NT2/D1 (cell line): ENCODE measurements around the gene UTF1.

Experiments used
- DNase-seq: peaks from one replicate; pipeline ENCODE4 v3.0.0-alpha.2; 2011; ENCODE audit warnings: low read depth, low spot score
- H3K27me3 ChIP-seq: 2 replicates; pipeline ENCODE4 v1.6.0; 2011; ENCODE audit warnings: mild to moderate bottlenecking; ENCODE audit not compliant: insufficient read length, insufficient read depth
- H3K36me3 ChIP-seq: 2 replicates; pipeline ENCODE4 v1.6.1; 2011; ENCODE audit warnings: mild to moderate bottlenecking, low read length, mixed read lengths; ENCODE audit not compliant: insufficient read depth, insufficient read length
- H3K4me1 ChIP-seq: 2 replicates; pipeline ENCODE4 v1.5.1; 2011; ENCODE audit not compliant: insufficient read depth, insufficient read length
- H3K4me3 ChIP-seq: 2 replicates; pipeline ENCODE4 v1.5.1; 2011; ENCODE audit warnings: low read depth; ENCODE audit not compliant: insufficient read length
- H3K9ac ChIP-seq: 2 replicates; pipeline ENCODE4 v1.6.0; 2011; ENCODE audit warnings: low read depth; ENCODE audit not compliant: insufficient read length
- H3K9me3 ChIP-seq: 2 replicates; pipeline ENCODE4 v1.5.1; 2011; ENCODE audit warnings: mild to moderate bottlenecking, low read length; ENCODE audit not compliant: insufficient read depth
- SUZ12 ChIP-seq: IDR thresholded peaks from 2 replicates; pipeline ENCODE4 v1.6.1; 2011; ENCODE audit not compliant: insufficient read length, insufficient read depth; ENCODE audit errors: extremely low read depth
- YY1 ChIP-seq: IDR thresholded peaks from 2 replicates; pipeline ENCODE4 v1.6.1; 2011; ENCODE audit not compliant: insufficient read length, insufficient read depth
- ZNF274 ChIP-seq: IDR thresholded peaks from 2 replicates; pipeline ENCODE4 v1.6.1; 2011; ENCODE audit warnings: mild to moderate bottlenecking, low read depth, low read length

UTF1 gene

GRCh38 chr10:133237588-133238465 is 7.8 kb downstream of the UTF1 start, which contains the start of gene VENTX:
Gene VENTX (plus strand): TSS chr10:133237855. CDS start chr10:133237915, 60 bp downstream.
- peak within 1 kb of the TSS; percentile 72 for H3K9ac ChIP-seq
- H3K9me3 ChIP-seq, result no peaks in the 10 kb centered on the region
- peak within 1 kb of the TSS; percentile 54 for H3K4me3 ChIP-seq
- peak; percentile 80 for DNase-seq
- no peaks in the 10 kb centered on the region for H3K36me3 ChIP-seq
- H3K27me3 ChIP-seq, result peaks cover 87% of the 10 kb centered on the region
- H3K4me1 ChIP-seq, result peaks cover 12% of the 10 kb centered on the region
- TF ChIP-seq YY1 (no peak), SUZ12 (no peak), ZNF274 (no peak)

- Histone ChIP-seq H3K27me3 (peaks cover 87% of the 10 kb centered on the region), H3K4me3 (peak overlapping the region; percentile 50), H3K4me1 (peaks cover 9% of the 10 kb centered on the region), H3K36me3 (no peaks in the 10 kb centered on the region), H3K9me3 (no peaks in the 10 kb centered on the region), H3K9ac (peak overlapping the region; percentile 72)
- no peak for DNase-seq
- TF ChIP-seq SUZ12 (no peak), ZNF274 (no peak), YY1 (no peak)
Observed at GRCh38 chr10:133238466-133238804, 8.4 kb downstream of the UTF1 start.

GRCh38 chr10:133239990-133240389 is 10.0 kb downstream of the UTF1 start:
- H3K9ac ChIP-seq, result no peak overlapping the region
- H3K4me3 ChIP-seq, result no peak overlapping the region
- DNase-seq, result no peak
- TF ChIP-seq YY1, result no peak
- TF ChIP-seq ZNF274, result no peak
- no peak for TF ChIP-seq SUZ12
- H3K4me1 ChIP-seq, result peaks cover 8% of the 10 kb centered on the region
- no peaks in the 10 kb centered on the region for H3K9me3 ChIP-seq
- H3K36me3 ChIP-seq, result no peaks in the 10 kb centered on the region
- peaks cover 85% of the 10 kb centered on the region for H3K27me3 ChIP-seq

- no peak overlapping the region for H3K9ac ChIP-seq
- no peak overlapping the region for H3K4me3 ChIP-seq
- TF ChIP-seq YY1 (no peak), SUZ12 (no peak), ZNF274 (no peak)
- no peaks in the 10 kb centered on the region for H3K9me3 ChIP-seq
- peaks cover 11% of the 10 kb centered on the region for H3K4me1 ChIP-seq
- H3K36me3 ChIP-seq, result no peaks in the 10 kb centered on the region
- no peak for DNase-seq
- H3K27me3 ChIP-seq, result peaks cover 72% of the 10 kb centered on the region
Observed at GRCh38 chr10:133241501-133242205, 11.6 kb downstream of the UTF1 start.

GRCh38 chr10:133242611-133243356 is 12.8 kb downstream of the UTF1 start:
- TF ChIP-seq ZNF274 (no peak), SUZ12 (no peak), YY1 (no peak)
- Histone ChIP-seq H3K36me3 (no peaks in the 10 kb centered on the region), H3K27me3 (peaks cover 63% of the 10 kb centered on the region), H3K9me3 (no peaks in the 10 kb centered on the region), H3K4me3 (no peak overlapping the region), H3K4me1 (peaks cover 9% of the 10 kb centered on the region), H3K9ac (no peak overlapping the region)
- no peak for DNase-seq

- Histone ChIP-seq H3K4me1 (peaks cover 9% of the 10 kb centered on the region), H3K9me3 (no peaks in the 10 kb centered on the region), H3K27me3 (peaks cover 57% of the 10 kb centered on the region), H3K36me3 (no peaks in the 10 kb centered on the region), H3K9ac (no peak overlapping the region), H3K4me3 (no peak overlapping the region)
- DNase-seq, result no peak
- no peak for TF ChIP-seq SUZ12
- no peak for TF ChIP-seq YY1
- TF ChIP-seq ZNF274, result no peak
Observed at GRCh38 chr10:133243593-133243992, 13.6 kb downstream of the UTF1 start.
